Heart left ventricle (tissue), 16 donors: Measurements from ENCODE around the gene KCNG2. TPM values are rescaled to one million over a fixed set of nuclear protein-coding genes. Genes with fewer than 3 reads are reported as not detected.
"Not testable (repeated sequence)": the region's sequence is repeated elsewhere in the genome, so short reads cannot be mapped to it uniquely, and the experiment has no call there.

Experiments
- ATAC-seq, 4 donors: fragments of 200-7000 bp; cut with Tn5 transposase; one replicate each; pipeline ENCODE4 v1.9.1; 2020 to 2022; ENCODE audit warnings: moderate library complexity in 4 of 4, mild to moderate bottlenecking in 3 of 4, moderate number of reproducible peaks in 1 of 4
- DNase-seq, 5 donors: peaks; one replicate each; pipeline ENCODE4 v3.0.0-alpha.2; 2020
- H3K27ac ChIP-seq, 12 donors: fragments of 200-600 bp; sonication (generic) in 4 of 12; one replicate each; pipeline versions ENCODE4 v1.5.0 to v1.8.0; 2016 to 2022; ENCODE audit warnings: mild to moderate bottlenecking in 2 of 12
- H3K27me3 ChIP-seq, 9 donors: fragments of 200-600 bp; sonication (generic) in 2 of 9; one replicate each; pipeline versions ENCODE4 v1.5.1 to v1.8.0; 2016 to 2022; ENCODE audit warnings: mild to moderate bottlenecking in 3 of 9
- H3K36me3 ChIP-seq, 9 donors: fragments of 200-600 bp; sonication (generic) in 2 of 9; one replicate each; pipeline versions ENCODE4 v1.5.0 to v1.8.0; 2018 to 2022; ENCODE audit warnings: mild to moderate bottlenecking in 2 of 9
- H3K4me1 ChIP-seq, 12 donors: fragments of 200-600 bp; sonication (generic) in 4 of 12; one replicate each; pipeline versions ENCODE4 v1.5.0 to v1.8.0; 2016 to 2022; ENCODE audit warnings: mild to moderate bottlenecking in 3 of 12
- H3K4me3 ChIP-seq, 12 donors: fragments of 200-600 bp; sonication (generic) in 4 of 12; one replicate each; pipeline versions ENCODE4 v1.5.0 to v1.8.0; 2017 to 2022; ENCODE audit warnings: mild to moderate bottlenecking in 9 of 12, moderate library complexity in 4 of 12
- H3K9me3 ChIP-seq, 12 donors: fragments of 200-600 bp; sonication (generic) in 4 of 12; one replicate each; pipeline versions ENCODE4 v1.5.0 to v1.8.0; 2016 to 2022; ENCODE audit warnings: mild to moderate bottlenecking in 1 of 12
- CTCF ChIP-seq, 12 donors: fragments of 200-600 bp; sonication (generic) in 4 of 12; IDR thresholded peaks; one replicate each; pipeline versions ENCODE4 v1.5.0 to v1.8.0; 2018 to 2022; ENCODE audit warnings: antibody characterized with exemption in 12 of 12, mild to moderate bottlenecking in 5 of 12
- POLR2A ChIP-seq, 2 donors: fragments of 450-650 bp; IDR thresholded peaks; one replicate each; pipeline ENCODE4 v1.6.1; 2017; ENCODE audit warnings: antibody characterized with exemption in 2 of 2, mild to moderate bottlenecking in 2 of 2, moderate library complexity in 2 of 2
- WGBS, 4 donors: extraction: QIAGEN DNeasy Blood & Tissue Kit in 2 of 4; methylation state at CpG; one replicate each; pipeline versions ENCODE4 v1.1.5 to v1.1.7; 2013 to 2018; 5-methylcytosine and 5-hydroxymethylcytosine counted together
- intact Hi-C, 10 donors: fragments of 100-400 bp; cut with DNase I; formaldehyde crosslinking; loops; one replicate each; pipeline versions ENCODE4 v1.11.1 to v1.14.2; 2022
- polyA plus RNA-seq, 2 donors: library from polyadenylated mRNA; stranded (reverse); fragments of 200-250 nt; gene quantifications; one replicate each; pipeline ENCODE4 v1.2.3, GENCODE V29; 2013
- total RNA-seq, 9 donors: library from RNA; depleted of rRNA in 2 of 9; stranded (reverse); fragments of >200 nt in 2 of 9; fragmentation: NEBNext Ultra II Directional in 3 of 9; extraction: Animal tissue kit (Norgen Biotek cat#: 25700) in 3 of 9; gene quantifications; one replicate each; pipeline versions ENCODE4 v1.1.0 to v1.2.4, GENCODE V29; 2016 to 2023
- donor health status: ischemic (EF 13 %, LVEDD 7.1; RV severe dilation, severe dysfunction).
- donor health status: healthy with polysubstance abuse.
- donor health status: DM: no; HTN: yes; CAD: no.
- donor health status: DM: no; HTN: no; CAD: no.
- donor health status: ischemic (EF 25% LVEDD 6.9; RV normal size, moderate dysfunction).
- donor health status: ischemic (EF 25% LVEDD 5.7; RV mildly dilated, moderate dysfunction).
- donor health status: healthy.
- donor health status: DM: yes; HTN: yes; CAD: no.
- donor health status: ischemic (EF 35%, LVEDD 5.7; RV mildly dilated, moderate dysfunction).
- donor health status: nonischemic (EF 11% LVEDD 7.7; RV severe dilation, severe dysfunction).
- donor health status: DM: yes; HTN: yes; CAD: no.
- donor health status: PGD.
- donor health status: ischemic (EF 29% LVEDD 5.4; RV normal size, mild dysfunction).
- donor health status: nonischemic (EF 23%, LVEDD 6.1; RV moderate dilation, normal function).

The KCNG2 gene
- total and polyA plus RNA-seq, 11 donors = 0.07 to 1.5 (median 0.18) TPM; not detected in 8

DNA sequence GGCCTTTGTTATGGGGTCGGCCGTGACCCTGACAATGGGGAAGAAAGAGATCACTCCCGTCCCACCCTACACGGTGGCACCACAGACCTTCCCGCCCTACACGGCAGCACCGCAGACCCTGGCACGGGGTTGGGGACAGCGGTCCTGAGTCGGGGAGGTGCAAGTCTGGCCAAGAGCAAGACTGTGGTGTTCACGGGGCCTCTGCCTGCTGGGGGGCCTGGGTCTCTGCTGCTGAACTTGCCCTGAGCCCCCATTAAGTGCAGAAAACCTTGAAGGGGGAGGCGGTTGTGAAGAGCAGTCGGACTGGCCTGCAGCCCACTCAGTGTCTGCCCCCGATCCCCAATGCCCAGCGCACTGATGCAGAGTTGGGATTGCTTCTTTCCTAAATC lies 77.8 kb downstream of the KCNG2 start:
- no peak for TF ChIP-seq POLR2A (IDR thresholded peaks at IDR 0.05)
- no peak for TF ChIP-seq CTCF (IDR thresholded peaks at IDR 0.05)
- Histone ChIP-seq H3K27me3 (peaks cover 0 to 42% (median 13%) of the 10 kb centered on the region in 9 donors), H3K4me3 (no peak overlapping the region), H3K27ac (no peak overlapping the region), H3K4me1 (no peaks in the 10 kb centered on the region), H3K36me3 (no peaks in the 10 kb centered on the region), H3K9me3 (peaks cover 0 to 4% (median 0%) of the 10 kb centered on the region in 12 donors)
- intact Hi-C loops = no loop called here
- no peak for ATAC-seq
- 84 to 88% (median 87%) methylated on average over 14 to 15 of the region's 15 CpGs for WGBS, 4 donors
- DNase-seq = no peak

GRCh38 chr18:79875931-79876461 lies 78.3 kb downstream of the KCNG2 start:
- Histone ChIP-seq H3K27me3 (peaks cover 0 to 40% (median 13%) of the 10 kb centered on the region in 9 donors), H3K4me1 (no peaks in the 10 kb centered on the region), H3K36me3 (no peaks in the 10 kb centered on the region), H3K9me3 (peaks cover 0 to 4% (median 0%) of the 10 kb centered on the region in 12 donors), H3K4me3 (no peak overlapping the region), H3K27ac (no peak overlapping the region)
- DNase-seq (no peak), ATAC-seq (no peak)
- intact Hi-C loops = no loop called here
- WGBS, 4 donors = 83 to 89% (median 85%) methylated on average over 10 to 23 of the region's 23 CpGs
- TF ChIP-seq CTCF (IDR thresholded peaks at IDR 0.05) (no peak), POLR2A (IDR thresholded peaks at IDR 0.05) (no peak)

DNA sequence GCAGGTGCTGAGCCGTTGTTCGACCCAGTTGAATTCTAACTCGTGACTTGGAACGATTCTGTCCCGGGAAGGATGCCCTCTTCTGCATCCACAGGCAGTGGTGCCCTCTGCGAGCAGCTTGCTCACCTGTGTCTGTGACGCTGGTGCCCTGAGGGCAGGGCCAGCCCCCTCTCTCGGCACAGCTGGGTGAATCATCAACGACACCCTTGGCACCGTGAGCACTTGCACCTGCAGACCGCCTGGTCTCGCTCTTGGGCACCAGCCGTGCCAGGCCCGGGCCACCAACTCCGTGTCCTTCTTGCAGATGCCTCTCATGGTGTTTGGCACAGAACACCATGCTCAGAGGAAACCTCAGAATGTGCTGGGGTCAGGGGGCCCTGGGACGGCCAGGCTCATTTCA lies 78.8 kb downstream of the KCNG2 start:
- WGBS, 4 donors = 78 to 93% (median 86%) methylated on average over 8 to 16 of the region's 16 CpGs
- H3K4me3 ChIP-seq = no peak overlapping the region
- peak in 1 of 5 donors; percentile 17 for DNase-seq
- peaks cover 0 to 4% (median 0%) of the 10 kb centered on the region in 12 donors for H3K9me3 ChIP-seq
- peaks cover 0 to 35% (median 12%) of the 10 kb centered on the region in 9 donors for H3K27me3 ChIP-seq
- no peaks in the 10 kb centered on the region for H3K36me3 ChIP-seq
- no peak for ATAC-seq
- intact Hi-C loops = no loop called here
- no peaks in the 10 kb centered on the region for H3K4me1 ChIP-seq
- TF ChIP-seq CTCF (IDR thresholded peaks at IDR 0.05) = no peak
- TF ChIP-seq POLR2A (IDR thresholded peaks at IDR 0.05) = no peak
- H3K27ac ChIP-seq = no peak overlapping the region

GRCh38 chr18:79877163-79878091 lies 79.7 kb downstream of the KCNG2 start:
- Histone ChIP-seq H3K27ac (no peak overlapping the region), H3K4me3 (no peak overlapping the region), H3K9me3 (peaks cover 0 to 4% (median 0%) of the 10 kb centered on the region in 12 donors), H3K27me3 (peaks cover 0 to 27% (median 12%) of the 10 kb centered on the region in 9 donors), H3K36me3 (no peaks in the 10 kb centered on the region), H3K4me1 (no peaks in the 10 kb centered on the region)
- DNase-seq (peak in 1 of 5 donors; percentile 15), ATAC-seq (no peak)
- no peak for TF ChIP-seq CTCF (IDR thresholded peaks at IDR 0.05)
- no peak for TF ChIP-seq POLR2A (IDR thresholded peaks at IDR 0.05)
- intact Hi-C loops = no loop called here
- 53 to 61% (median 58%) methylated on average over 33 to 38 of the region's 38 CpGs for WGBS, 4 donors

DNA sequence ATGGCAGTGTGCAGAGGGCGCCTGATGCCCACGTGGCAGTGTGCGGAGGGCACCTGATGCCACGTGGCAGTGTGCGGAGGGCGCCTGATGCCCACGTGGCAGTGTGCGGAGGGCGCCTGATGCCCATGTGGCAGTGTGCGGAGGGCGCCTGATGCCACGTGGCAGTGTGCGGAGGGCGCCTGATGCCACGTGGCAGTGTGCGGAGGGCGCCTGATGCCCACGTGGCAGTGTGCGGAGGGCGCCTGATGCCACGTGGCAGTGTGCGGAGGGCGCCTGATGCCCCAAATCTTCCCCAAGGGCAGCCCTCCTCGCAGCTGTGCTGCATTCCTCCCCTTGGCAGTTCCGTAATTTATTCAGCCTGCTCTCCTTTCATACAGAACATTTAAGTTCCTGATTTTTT lies 80.5 kb downstream of the KCNG2 start:
- peaks cover 0 to 21% (median 8%) of the 10 kb centered on the region in 9 donors for H3K27me3 ChIP-seq
- H3K4me1 ChIP-seq, H3K36me3 ChIP-seq, intact Hi-C loops, ATAC-seq, H3K27ac ChIP-seq, DNase-seq, H3K4me3 ChIP-seq, H3K9me3 ChIP-seq: not testable (repeated sequence)
- WGBS, 4 donors = 89 to 94% (median 92%) methylated on average over 17 to 25 of the region's 25 CpGs
